ENCODE measurements around the gene COX15.

Gene COX15

GRCh38 chr10:99766302-99766681 lies 34.4 kb upstream of the COX15 start:
- Histone ChIP-seq H3K9ac (ENCODE audit: low read depth, low read length, poor library complexity) (no peak overlapping the region), H3K4me1 (ENCODE audit: control insufficient read depth in 2 of 2, insufficient read depth in 1 of 2, low read depth in 1 of 2, low read length in 2 of 2) (no peaks in the 10 kb centered on the region), H3K27ac (replicated peaks; ENCODE audit: low read length) (no peak overlapping the region), H4K91ac (ENCODE audit: low read depth, low read length, poor library complexity) (no peak overlapping the region), H3K14ac (ENCODE audit: low read length) (no peak overlapping the region), H3K27me3 (ENCODE audit: control insufficient read depth in 3 of 3, insufficient read depth in 3 of 3, low read depth in 1 of 3, low read length in 3 of 3) (no peaks in the 10 kb centered on the region), H2BK12ac (ENCODE audit: low read length) (no peak overlapping the region), H3K23ac (ENCODE audit: low read depth, low read length, poor library complexity) (no peak overlapping the region), H3K4me3 (ENCODE audit: low read length in 2 of 2) (no peak overlapping the region), H2AK5ac (ENCODE audit: low read depth, low read length) (no peak overlapping the region), H3K4me2 (ENCODE audit: insufficient read depth, low read length, poor library complexity, severe bottlenecking) (no peak overlapping the region), H2BK120ac (ENCODE audit: low read depth, low read length) (no peak overlapping the region), H4K8ac (ENCODE audit: low read depth, low read length) (no peak overlapping the region), H2BK15ac (ENCODE audit: low read length) (no peak overlapping the region), H3K4ac (ENCODE audit: low read length) (no peak overlapping the region), H3K18ac (ENCODE audit: low read length) (no peak overlapping the region), H3K36me3 (replicated peaks in 1 of 2; ENCODE audit: control insufficient read depth in 2 of 2, insufficient read depth in 2 of 2, low read length in 2 of 2) (peaks cover 0 to 3% of the 10 kb centered on the region in 2 donors), H3K79me1 (ENCODE audit: low read depth, low read length) (no peaks in the 10 kb centered on the region), H2AFZ (ENCODE audit: low read length) (no peak overlapping the region), H3K9me3 (replicated peaks in 1 of 2; ENCODE audit: control insufficient read depth in 2 of 2, insufficient read depth in 1 of 2, low read depth in 1 of 2, low read length in 2 of 2) (no peaks in the 10 kb centered on the region), H2BK5ac (ENCODE audit: low read length) (no peak overlapping the region)
- WGBS, 2 donors (ENCODE audit: extremely low coverage in 2 of 2, insufficient read length in 2 of 2, insufficient replicate concordance in 1 of 2) = no CpG with 5 or more reads among the region's 8 CpGs
- no peak for DNase-seq (ENCODE audit: low spot score)

- Histone ChIP-seq H4K8ac (ENCODE audit: low read depth, low read length) (no peak overlapping the region), H3K4me2 (ENCODE audit: insufficient read depth, low read length, poor library complexity, severe bottlenecking) (no peak overlapping the region), H3K14ac (ENCODE audit: low read length) (no peak overlapping the region), H3K9me3 (replicated peaks in 1 of 2; ENCODE audit: control insufficient read depth in 2 of 2, insufficient read depth in 1 of 2, low read depth in 1 of 2, low read length in 2 of 2) (no peaks in the 10 kb centered on the region), H3K18ac (ENCODE audit: low read length) (no peak overlapping the region), H3K9ac (ENCODE audit: low read depth, low read length, poor library complexity) (no peak overlapping the region), H3K27me3 (ENCODE audit: control insufficient read depth in 3 of 3, insufficient read depth in 3 of 3, low read depth in 1 of 3, low read length in 3 of 3) (no peaks in the 10 kb centered on the region), H3K79me1 (ENCODE audit: low read depth, low read length) (no peaks in the 10 kb centered on the region), H2BK120ac (ENCODE audit: low read depth, low read length) (no peak overlapping the region), H3K4ac (ENCODE audit: low read length) (no peak overlapping the region), H4K91ac (ENCODE audit: low read depth, low read length, poor library complexity) (no peak overlapping the region), H2AFZ (ENCODE audit: low read length) (no peak overlapping the region), H2AK5ac (ENCODE audit: low read depth, low read length) (no peak overlapping the region), H2BK5ac (ENCODE audit: low read length) (no peak overlapping the region), H2BK12ac (ENCODE audit: low read length) (no peak overlapping the region), H3K4me1 (ENCODE audit: control insufficient read depth in 2 of 2, insufficient read depth in 1 of 2, low read depth in 1 of 2, low read length in 2 of 2) (no peaks in the 10 kb centered on the region), H2BK15ac (ENCODE audit: low read length) (no peak overlapping the region), H3K36me3 (replicated peaks in 1 of 2; ENCODE audit: control insufficient read depth in 2 of 2, insufficient read depth in 2 of 2, low read length in 2 of 2) (peaks cover 0 to 3% of the 10 kb centered on the region in 2 donors), H3K4me3 (ENCODE audit: low read length in 2 of 2) (no peak overlapping the region), H3K27ac (replicated peaks; ENCODE audit: low read length) (no peak overlapping the region), H3K23ac (ENCODE audit: low read depth, low read length, poor library complexity) (no peak overlapping the region)
- WGBS, 2 donors (ENCODE audit: extremely low coverage in 2 of 2, insufficient read length in 2 of 2, insufficient replicate concordance in 1 of 2) = no CpG with 5 or more reads among the region's 4 CpGs
- no peak for DNase-seq (ENCODE audit: low spot score)
These were observed 33.9 kb upstream of the COX15 start for GRCh38 chr10:99765672-99766301.

- Histone ChIP-seq H3K4me1 (ENCODE audit: control insufficient read depth in 2 of 2, insufficient read depth in 1 of 2, low read depth in 1 of 2, low read length in 2 of 2) (no peaks in the 10 kb centered on the region), H3K4me2 (ENCODE audit: insufficient read depth, low read length, poor library complexity, severe bottlenecking) (no peak overlapping the region), H3K36me3 (replicated peaks in 1 of 2; ENCODE audit: control insufficient read depth in 2 of 2, insufficient read depth in 2 of 2, low read length in 2 of 2) (peaks cover 7 to 45% of the 10 kb centered on the region in 2 donors), H3K4me3 (ENCODE audit: low read length in 2 of 2) (no peak overlapping the region), H3K14ac (ENCODE audit: low read length) (no peak overlapping the region), H2BK12ac (ENCODE audit: low read length) (no peak overlapping the region), H3K9ac (ENCODE audit: low read depth, low read length, poor library complexity) (no peak overlapping the region), H3K27ac (replicated peaks; ENCODE audit: low read length) (no peak overlapping the region), H2BK15ac (ENCODE audit: low read length) (no peak overlapping the region), H2BK120ac (ENCODE audit: low read depth, low read length) (no peak overlapping the region), H3K4ac (ENCODE audit: low read length) (no peak overlapping the region), H3K18ac (ENCODE audit: low read length) (no peak overlapping the region), H4K8ac (ENCODE audit: low read depth, low read length) (no peak overlapping the region), H2AK5ac (ENCODE audit: low read depth, low read length) (no peak overlapping the region), H3K23ac (ENCODE audit: low read depth, low read length, poor library complexity) (no peak overlapping the region), H2AFZ (ENCODE audit: low read length) (no peak overlapping the region), H3K9me3 (replicated peaks in 1 of 2; ENCODE audit: control insufficient read depth in 2 of 2, insufficient read depth in 1 of 2, low read depth in 1 of 2, low read length in 2 of 2) (no peaks in the 10 kb centered on the region), H3K79me1 (ENCODE audit: low read depth, low read length) (no peaks in the 10 kb centered on the region), H3K27me3 (ENCODE audit: control insufficient read depth in 3 of 3, insufficient read depth in 3 of 3, low read depth in 1 of 3, low read length in 3 of 3) (no peaks in the 10 kb centered on the region), H2BK5ac (ENCODE audit: low read length) (no peak overlapping the region), H4K91ac (ENCODE audit: low read depth, low read length, poor library complexity) (no peak overlapping the region)
- DNase-seq (ENCODE audit: low spot score) = no peak
These were observed 29.4 kb upstream of the COX15 start for GRCh38 chr10:99761365-99761764.

DNA sequence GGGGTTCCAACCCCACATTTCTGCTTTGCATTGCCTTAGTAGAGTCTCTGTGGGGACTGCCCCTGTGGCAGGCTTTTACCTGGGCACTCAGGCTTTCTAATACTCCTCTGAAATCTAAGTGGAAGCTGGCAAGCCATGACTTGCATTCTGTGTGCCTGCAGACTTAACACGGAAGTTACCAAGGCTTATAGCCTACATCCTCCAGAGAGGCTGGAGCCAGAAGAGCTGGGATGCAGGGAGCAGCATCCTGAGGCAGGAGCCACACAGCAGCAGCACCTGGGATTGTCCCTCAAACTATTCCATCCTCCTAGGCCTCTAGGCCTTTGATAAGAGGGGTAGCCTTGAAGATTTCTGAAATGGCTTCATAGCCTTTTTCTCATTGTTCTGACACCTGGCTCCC lies 28.4 kb upstream of the COX15 start:
- Histone ChIP-seq H3K4me1 (ENCODE audit: control insufficient read depth in 2 of 2, insufficient read depth in 1 of 2, low read depth in 1 of 2, low read length in 2 of 2) (no peaks in the 10 kb centered on the region), H3K27ac (replicated peaks; ENCODE audit: low read length) (peak overlapping the region; percentile 40), H2BK12ac (ENCODE audit: low read length) (no peak overlapping the region), H3K9ac (ENCODE audit: low read depth, low read length, poor library complexity) (no peak overlapping the region), H3K4me2 (ENCODE audit: insufficient read depth, low read length, poor library complexity, severe bottlenecking) (no peak overlapping the region), H2AFZ (ENCODE audit: low read length) (no peak overlapping the region), H2BK15ac (ENCODE audit: low read length) (no peak overlapping the region), H3K4me3 (ENCODE audit: low read length in 2 of 2) (no peak overlapping the region), H3K23ac (ENCODE audit: low read depth, low read length, poor library complexity) (no peak overlapping the region), H3K18ac (ENCODE audit: low read length) (no peak overlapping the region), H3K4ac (ENCODE audit: low read length) (no peak overlapping the region), H2BK5ac (ENCODE audit: low read length) (no peak overlapping the region), H3K27me3 (ENCODE audit: control insufficient read depth in 3 of 3, insufficient read depth in 3 of 3, low read depth in 1 of 3, low read length in 3 of 3) (no peaks in the 10 kb centered on the region), H3K14ac (ENCODE audit: low read length) (no peak overlapping the region), H2AK5ac (ENCODE audit: low read depth, low read length) (no peak overlapping the region), H3K36me3 (replicated peaks in 1 of 2; ENCODE audit: control insufficient read depth in 2 of 2, insufficient read depth in 2 of 2, low read length in 2 of 2) (peaks cover 7 to 55% of the 10 kb centered on the region in 2 donors), H3K9me3 (replicated peaks in 1 of 2; ENCODE audit: control insufficient read depth in 2 of 2, insufficient read depth in 1 of 2, low read depth in 1 of 2, low read length in 2 of 2) (no peaks in the 10 kb centered on the region), H4K8ac (ENCODE audit: low read depth, low read length) (no peak overlapping the region), H3K79me1 (ENCODE audit: low read depth, low read length) (no peaks in the 10 kb centered on the region), H2BK120ac (ENCODE audit: low read depth, low read length) (no peak overlapping the region), H4K91ac (ENCODE audit: low read depth, low read length, poor library complexity) (no peak overlapping the region)
- no CpG with 5 or more reads among the region's 1 CpG for WGBS, 2 donors (ENCODE audit: extremely low coverage in 2 of 2, insufficient read length in 2 of 2, insufficient replicate concordance in 1 of 2)
- DNase-seq (ENCODE audit: low spot score) = no peak

All from neuronal stem cell (in vitro differentiated cells).